Measurements from ENCODE around the gene EIF4G3. TPM values are rescaled to one million over a fixed set of nuclear protein-coding genes. Genes with fewer than 3 reads are reported as not detected.

Gene EIF4G3
- total RNA-seq, 1 experiment from 2014 or later: 55.4 TPM

DNA sequence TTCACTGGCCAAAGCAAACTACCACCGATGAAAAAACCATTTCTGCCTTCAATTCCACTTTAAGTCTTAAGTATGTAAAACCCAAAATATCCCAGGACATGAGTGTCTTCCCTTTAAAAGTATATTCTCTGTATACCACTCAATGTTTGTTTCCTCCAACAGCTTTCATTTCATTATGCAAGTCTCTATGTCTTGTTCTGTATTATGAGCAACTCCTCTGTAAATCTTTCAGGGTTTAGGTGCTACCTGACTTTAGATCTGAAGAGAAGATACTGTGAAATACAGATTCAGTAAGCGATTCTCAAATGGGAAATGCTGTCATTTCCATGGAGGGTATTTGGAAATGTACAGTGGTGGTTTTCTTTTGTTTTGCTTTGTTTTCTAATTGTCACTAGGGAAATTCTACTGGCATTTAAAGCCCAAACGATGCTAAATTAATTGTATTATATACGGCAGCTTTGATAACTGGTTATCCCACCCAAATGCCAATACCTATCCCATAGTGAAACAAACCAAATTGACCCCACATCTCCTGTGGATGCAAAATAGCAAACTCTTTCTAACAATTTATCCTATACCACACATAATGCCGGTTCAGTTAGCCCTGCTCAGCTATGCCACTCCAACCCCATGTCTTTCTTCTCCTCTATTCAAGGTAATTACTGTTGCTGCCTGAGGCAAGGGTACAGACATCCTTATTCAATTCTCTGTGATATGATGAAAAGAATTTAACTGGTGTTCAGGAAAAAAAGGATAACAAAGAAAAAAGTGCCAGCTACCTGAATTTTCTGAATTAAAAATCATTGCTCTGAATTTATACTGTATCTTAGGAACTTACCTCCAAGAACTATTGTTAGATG lies 182.8 kb downstream of the EIF4G3 start:
- H3K27me3 Mint-ChIP-seq (ENCODE audit: insufficient read depth, unreplicated experiment): no peaks in the 10 kb centered on the region
- Histone ChIP-seq H3K27me3 (replicated peaks; ENCODE audit: control insufficient read depth, insufficient read depth, low read length) (no peaks in the 10 kb centered on the region), H3K4me1 (no peaks in the 10 kb centered on the region), H3K9me3 (no peaks in the 10 kb centered on the region), H3K4me3 (ENCODE audit: low read depth, low read length) (no peak overlapping the region), H3K36me3 (ENCODE audit: control insufficient read depth, insufficient read depth, low read length) (no peaks in the 10 kb centered on the region)
- BruUV-seq (replicated peaks): no TSS peak
- ChIA-PET POLR2A (no interaction called here), CTCF (no interaction called here)
- no peak overlapping the region for H3K27ac Mint-ChIP-seq (ENCODE audit: unreplicated experiment)
- no peaks in the 10 kb centered on the region for H3K9me3 Mint-ChIP-seq (ENCODE audit: unreplicated experiment)
- intact Hi-C loops (cut with micrococcal nuclease; ENCODE audit: unreplicated experiment): no loop called here
- H3K4me1 Mint-ChIP-seq (ENCODE audit: low read depth, unreplicated experiment): peaks cover 13% of the 10 kb centered on the region
- no peak overlapping the region for H3K4me3 Mint-ChIP-seq (ENCODE audit: unreplicated experiment)
- no peaks in the 10 kb centered on the region for H3K36me3 Mint-ChIP-seq (ENCODE audit: insufficient read depth, unreplicated experiment)
- no peak for DNase-seq
- TF ChIP-seq CTCF (IDR thresholded peaks at IDR 0.05; ENCODE audit: insufficient read depth in 1 of 2, low read depth in 1 of 2, low read length in 1 of 2, severe bottlenecking in 1 of 2, unreplicated experiment in 1 of 2): no peak

- intact Hi-C loops (cut with micrococcal nuclease; ENCODE audit: unreplicated experiment): no loop called here
- no peak overlapping the region for H3K4me3 ChIP-seq (ENCODE audit: low read depth, low read length)
- DNase-seq: no peak
- ChIA-PET POLR2A (no interaction called here), CTCF (no interaction called here)
- no peaks in the 10 kb centered on the region for H3K36me3 ChIP-seq (ENCODE audit: control insufficient read depth, insufficient read depth, low read length)
- TF ChIP-seq CTCF (IDR thresholded peaks at IDR 0.05; ENCODE audit: insufficient read depth in 1 of 2, low read depth in 1 of 2, low read length in 1 of 2, severe bottlenecking in 1 of 2, unreplicated experiment in 1 of 2): no peak
- Mint-ChIP-seq H3K27me3 (ENCODE audit: insufficient read depth, unreplicated experiment) (no peaks in the 10 kb centered on the region), H3K4me1 (ENCODE audit: low read depth, unreplicated experiment) (peaks cover 10% of the 10 kb centered on the region), H3K36me3 (ENCODE audit: insufficient read depth, unreplicated experiment) (no peaks in the 10 kb centered on the region), H3K4me3 (ENCODE audit: unreplicated experiment) (no peak overlapping the region), H3K9me3 (ENCODE audit: unreplicated experiment) (no peaks in the 10 kb centered on the region), H3K27ac (ENCODE audit: unreplicated experiment) (no peak overlapping the region)
- H3K9me3 ChIP-seq: no peaks in the 10 kb centered on the region
- no TSS peak for BruUV-seq (replicated peaks)
- no peaks in the 10 kb centered on the region for H3K4me1 ChIP-seq
- no peaks in the 10 kb centered on the region for H3K27me3 ChIP-seq (replicated peaks; ENCODE audit: control insufficient read depth, insufficient read depth, low read length)
These were observed 184.2 kb downstream of the EIF4G3 start for GRCh38 chr1:20992322-20993056.

GRCh38 chr1:20988943-20989342 lies 187.8 kb downstream of the EIF4G3 start:
- POLR2A ChIA-PET: no interaction called here

More at GRCh38 chr1:20988943-20989342, 187.8 kb downstream of the EIF4G3 start:
- no peaks in the 10 kb centered on the region for H3K9me3 ChIP-seq
- Mint-ChIP-seq H3K4me3 (ENCODE audit: unreplicated experiment) (no peak overlapping the region), H3K4me1 (ENCODE audit: low read depth, unreplicated experiment) (peaks cover 6% of the 10 kb centered on the region), H3K9me3 (ENCODE audit: unreplicated experiment) (no peaks in the 10 kb centered on the region), H3K36me3 (ENCODE audit: insufficient read depth, unreplicated experiment) (no peaks in the 10 kb centered on the region), H3K27ac (ENCODE audit: unreplicated experiment) (no peak overlapping the region), H3K27me3 (ENCODE audit: insufficient read depth, unreplicated experiment) (no peaks in the 10 kb centered on the region)
- H3K27me3 ChIP-seq (replicated peaks; ENCODE audit: control insufficient read depth, insufficient read depth, low read length): no peaks in the 10 kb centered on the region
- H3K4me3 ChIP-seq (ENCODE audit: low read depth, low read length): no peak overlapping the region
- no peak for TF ChIP-seq CTCF (IDR thresholded peaks at IDR 0.05; ENCODE audit: insufficient read depth in 1 of 2, low read depth in 1 of 2, low read length in 1 of 2, severe bottlenecking in 1 of 2, unreplicated experiment in 1 of 2)
- H3K4me1 ChIP-seq: no peaks in the 10 kb centered on the region
- CTCF ChIA-PET: no interaction called here
- no peak for DNase-seq
- no peaks in the 10 kb centered on the region for H3K36me3 ChIP-seq (ENCODE audit: control insufficient read depth, insufficient read depth, low read length)
- BruUV-seq (replicated peaks): no TSS peak
- intact Hi-C loops (cut with micrococcal nuclease; ENCODE audit: unreplicated experiment): loop anchor here (10.0 kb wide), 1 partner anchor 294 kb away; no protein-coding TSS in a partner anchor
